Colon (tissue), 2 donors: ENCODE measurements around the gene PDPN.

Experiments used
- FAIRE-seq: peaks from 2 replicates; lab custom pipeline; 2012; peaks lifted over from hg19 to GRCh38; lab: Jason Lieb, UNC
- donor health status: control.
- donor health status: control.

The PDPN gene

GRCh38 chr1:13617773-13618172 is 34.1 kb downstream of the PDPN start:
- FAIRE-seq = no peak

GRCh38 chr1:13618483-13618882 is 34.9 kb downstream of the PDPN start:
- no peak for FAIRE-seq

- FAIRE-seq = no peak
Observed at GRCh38 chr1:13619909-13620308, 36.3 kb downstream of the PDPN start.

GRCh38 chr1:13620825-13621224 is 37.2 kb downstream of the PDPN start:
- no peak for FAIRE-seq

GRCh38 chr1:13622446-13622845 is 38.8 kb downstream of the PDPN start:
- FAIRE-seq = no peak

GRCh38 chr1:13623021-13623637 is 39.5 kb downstream of the PDPN start:
- no peak for FAIRE-seq

GRCh38 chr1:13624526-13624925 is 40.9 kb downstream of the PDPN start:
- FAIRE-seq = no peak

- no peak for FAIRE-seq
Observed at GRCh38 chr1:13627127-13627526, 43.5 kb downstream of the PDPN start.

GRCh38 chr1:13628218-13628617 is 44.6 kb downstream of the PDPN start:
- no peak for FAIRE-seq

- no peak for FAIRE-seq
Observed at GRCh38 chr1:13628711-13629110, 45.1 kb downstream of the PDPN start.

GRCh38 chr1:13642306-13643004 is 58.8 kb downstream of the PDPN start:
- FAIRE-seq = no peak

GRCh38 chr1:13643017-13643416 is 59.4 kb downstream of the PDPN start:
- FAIRE-seq = no peak

- FAIRE-seq = no peak
Observed at GRCh38 chr1:13646521-13646920, 62.9 kb downstream of the PDPN start.

- no peak for FAIRE-seq
Observed at GRCh38 chr1:13651279-13651678, 67.6 kb downstream of the PDPN start.

GRCh38 chr1:13652238-13652637 is 68.6 kb downstream of the PDPN start:
- FAIRE-seq = no peak

- FAIRE-seq = no peak
Observed at GRCh38 chr1:13661539-13661938, 77.9 kb downstream of the PDPN start.

GRCh38 chr1:13662493-13662892 is 78.9 kb downstream of the PDPN start:
- no peak for FAIRE-seq

GRCh38 chr1:13663969-13664368 is 80.3 kb downstream of the PDPN start:
- no peak for FAIRE-seq

- no peak for FAIRE-seq
Observed at GRCh38 chr1:13664451-13664850, 80.8 kb downstream of the PDPN start.

- FAIRE-seq = no peak
Observed at GRCh38 chr1:13666317-13666716, 82.7 kb downstream of the PDPN start.
